H1 (cell line): ENCODE measurements around the gene BIN1. TPM values are rescaled to one million over a fixed set of nuclear protein-coding genes. Genes with fewer than 3 reads are reported as not detected.
A peak's percentile ranks its signal among the peaks of the same experiment; 100 is the strongest.

Experiments
- CTCF ChIA-PET: fragments of 300-600 bp; sonication (Branson Sonifier 250); formaldehyde crosslinking; loops from one replicate; lab custom pipeline; 2021; ENCODE audit not compliant: partially characterized antibody; lab: Charles Lee
- POLR2A ChIA-PET: fragments of 300-600 bp; sonication (Branson Sonifier 250); formaldehyde crosslinking; loops from one replicate; lab custom pipeline; 2021; ENCODE audit warnings: inconsistent platforms; ENCODE audit not compliant: partially characterized antibody; lab: Charles Lee
- DNase-seq, 2 experiments: peaks; one replicate each; pipeline versions ENCODE4 v3.0.0 to v3.0.0-alpha.2; 2010 to 2022; ENCODE audit warnings: low spot score in 2 of 2, low read depth in 1 of 2, mixed read lengths in 1 of 2
- FAIRE-seq: peaks from 2 replicates; lab custom pipeline; 2011; peaks lifted over from hg19 to GRCh38; lab: Jason Lieb, UNC
- H2AFZ ChIP-seq: 2 replicates; pipeline ENCODE4 v1.8.1; 2012; ENCODE audit warnings: low read length, inconsistent platforms
- H2AK5ac ChIP-seq: 2 replicates; pipeline ENCODE4 v1.6.1; 2013; ENCODE audit warnings: low read depth, low read length
- H2BK120ac ChIP-seq: replicated peaks from 2 replicates; pipeline ENCODE3; 2013; ENCODE audit warnings: low read depth, low read length, inconsistent platforms
- H2BK12ac ChIP-seq: 2 replicates; pipeline ENCODE4 v1.6.1; 2013; ENCODE audit warnings: low read depth, low read length
- H2BK15ac ChIP-seq: 2 replicates; pipeline ENCODE4 v1.6.1; 2013; ENCODE audit warnings: low read length
- H2BK20ac ChIP-seq: 2 replicates; pipeline ENCODE4 v1.6.1; 2013; ENCODE audit warnings: low read length
- H2BK5ac ChIP-seq: 2 replicates; pipeline ENCODE4 v1.6.1; 2013; ENCODE audit warnings: low read depth, low read length
- H3K14ac ChIP-seq: 2 replicates; pipeline ENCODE4 v1.6.1; 2013; ENCODE audit warnings: inconsistent platforms; ENCODE audit not compliant: insufficient read length
- H3K18ac ChIP-seq: 2 replicates; pipeline ENCODE4 v1.6.1; 2013; ENCODE audit warnings: low read length; ENCODE audit errors: extremely low read depth
- H3K23ac ChIP-seq: 2 replicates; pipeline ENCODE4 v1.6.1; 2013; ENCODE audit warnings: inconsistent platforms; ENCODE audit not compliant: insufficient read length
- H3K23me2 ChIP-seq: 2 replicates; pipeline ENCODE4 v1.6.1; 2013; ENCODE audit warnings: low read depth, low read length
- H3K27ac ChIP-seq: 2 replicates; pipeline ENCODE4 v1.6.1; 2011; ENCODE audit warnings: low read depth, low read length, inconsistent platforms
- H3K27me3 ChIP-seq, 4 experiments: replicated peaks in 1 of 4; 1 replicate in 1 of 4; 2 replicates in 3 of 4; pipeline versions ENCODE4 v1.6.1 to v1.8.1; 2011 to 2013; ENCODE audit warnings: low read length in 3 of 4, mild to moderate bottlenecking in 3 of 4, inconsistent platforms in 2 of 4, mixed read lengths in 2 of 4, moderate library complexity in 1 of 4; ENCODE audit not compliant: control insufficient read depth in 3 of 4, insufficient read depth in 3 of 4; ENCODE audit errors: extremely low read depth in 1 of 4
- H3K36me3 ChIP-seq, 4 experiments: 2 replicates each; pipeline versions ENCODE4 v1.6.1 to v1.8.1; 2011 to 2013; ENCODE audit warnings: mild to moderate bottlenecking in 4 of 4, low read length in 3 of 4, moderate library complexity in 2 of 4, control low read depth in 1 of 4, inconsistent platforms in 1 of 4; ENCODE audit not compliant: insufficient read depth in 4 of 4, control insufficient read depth in 2 of 4
- H3K4ac ChIP-seq: replicated peaks from 2 replicates; pipeline ENCODE3; 2013; ENCODE audit warnings: low read length, low read depth, mixed read lengths, inconsistent platforms; ENCODE audit not compliant: insufficient read length
- H3K4me1 ChIP-seq, 4 experiments: replicated peaks in 1 of 4; 1 replicate in 1 of 4; 2 replicates in 3 of 4; pipeline versions ENCODE4 v1.6.1 to v1.8.1; 2011 to 2013; ENCODE audit warnings: low read length in 3 of 4, inconsistent platforms in 2 of 4, mixed read lengths in 1 of 4; ENCODE audit not compliant: insufficient read depth in 4 of 4, control insufficient read depth in 3 of 4
- H3K4me2 ChIP-seq, 2 experiments: 2 replicates each; pipeline versions ENCODE4 v1.6.1 to v1.8.1; 2011 to 2013; ENCODE audit warnings: low read depth in 2 of 2, low read length in 2 of 2, control low read depth in 1 of 2, inconsistent platforms in 1 of 2, mild to moderate bottlenecking in 1 of 2; ENCODE audit not compliant: insufficient read depth in 1 of 2
- H3K4me3 ChIP-seq, 4 experiments: fragments of 200-600, 300-600 bp in 1 of 4; sonication (generic), shearing (Covaris generic), sonication (Bioruptor Twin) in 1 of 4; 2 replicates each; pipeline versions ENCODE4 v1.5.1 to v1.8.1; 2011 to 2016; ENCODE audit warnings: low read length in 4 of 4, low read depth in 3 of 4, control low read depth in 2 of 4, inconsistent platforms in 2 of 4, mild to moderate bottlenecking in 2 of 4, mixed read lengths in 1 of 4, moderate library complexity in 1 of 4; ENCODE audit not compliant: insufficient read depth in 2 of 4; ENCODE audit errors: extremely low read depth in 1 of 4
- H3K56ac ChIP-seq: replicated peaks from 2 replicates; pipeline ENCODE3; 2013; ENCODE audit warnings: low read depth, mild to moderate bottlenecking, mixed read lengths, low read length, inconsistent platforms; ENCODE audit not compliant: insufficient read length
- H3K79me1 ChIP-seq: 2 replicates; pipeline ENCODE4 v1.6.1; 2013; ENCODE audit warnings: low read depth, low read length, control low read depth
- H3K79me2 ChIP-seq, 2 experiments: 2 replicates each; pipeline versions ENCODE4 v1.6.1 to v1.8.1; 2012 to 2013; ENCODE audit warnings: low read length in 2 of 2, mild to moderate bottlenecking in 2 of 2, inconsistent platforms in 1 of 2; ENCODE audit not compliant: insufficient read depth in 2 of 2, control insufficient read depth in 1 of 2
- H3K9ac ChIP-seq, 4 experiments: replicated peaks in 1 of 4; 1 replicate in 1 of 4; 2 replicates in 3 of 4; pipeline versions ENCODE4 v1.6.1 to v1.8.1; 2011 to 2013; ENCODE audit warnings: low read depth in 3 of 4, low read length in 3 of 4, control low read depth in 2 of 4, mild to moderate bottlenecking in 2 of 4, moderate library complexity in 2 of 4, inconsistent platforms in 1 of 4; ENCODE audit errors: extremely low read depth in 1 of 4
- H3K9me3 ChIP-seq, 2 experiments: 2 replicates each; pipeline versions ENCODE4 v1.6.1 to v1.8.1; 2012 to 2013; ENCODE audit warnings: mild to moderate bottlenecking in 2 of 2, moderate library complexity in 2 of 2, control low read depth in 1 of 2, inconsistent platforms in 1 of 2, low read depth in 1 of 2, low read length in 1 of 2, mixed read lengths in 1 of 2; ENCODE audit not compliant: insufficient read depth in 2 of 2
- H4K20me1 ChIP-seq, 2 experiments: replicated peaks in 1 of 2; 2 replicates each; pipeline versions ENCODE3 to v1.8.1; 2011 to 2013; ENCODE audit warnings: inconsistent platforms in 2 of 2, low read length in 2 of 2, mild to moderate bottlenecking in 1 of 2; ENCODE audit not compliant: insufficient read depth in 2 of 2, control insufficient read depth in 1 of 2
- H4K5ac ChIP-seq: 2 replicates; pipeline ENCODE4 v1.6.1; 2013; ENCODE audit warnings: low read length, low read depth, mixed read lengths, inconsistent platforms; ENCODE audit not compliant: insufficient read length
- H4K8ac ChIP-seq: 2 replicates; pipeline ENCODE4 v1.8.0; 2013; ENCODE audit warnings: mild to moderate bottlenecking, moderate library complexity, low read length, inconsistent platforms; ENCODE audit not compliant: insufficient read depth; ENCODE audit errors: extremely low read depth
- H4K91ac ChIP-seq: replicated peaks from 2 replicates; pipeline ENCODE3; 2013; ENCODE audit warnings: low read length, mixed read lengths, inconsistent platforms; ENCODE audit not compliant: insufficient read length
- KDM5A ChIP-seq: fragments of 200-600 bp; IDR thresholded peaks from 2 replicates; pipeline ENCODE4 v1.7.1; 2012; ENCODE audit warnings: mild to moderate bottlenecking, low read length, inconsistent platforms, mixed read lengths
- PHF8 ChIP-seq: fragments of 200-600 bp; sonication (generic); conservative IDR thresholded peaks from 2 replicates; pipeline ENCODE4 v1.7.1; 2012; ENCODE audit warnings: low read depth, mild to moderate bottlenecking, inconsistent platforms, low read length, moderate library complexity
- RAD21 ChIP-seq, 2 experiments: IDR thresholded peaks in 1 of 2; conservative IDR thresholded peaks in 1 of 2; 2 replicates each; pipeline ENCODE4 v1.6.1; 2011; ENCODE audit warnings: low read depth in 2 of 2, low read length in 2 of 2, improper control_type of control experiment in 1 of 2, inconsistent platforms in 1 of 2, mild to moderate bottlenecking in 1 of 2, moderate library complexity in 1 of 2
- WGBS, 2 experiments: shearing (Covaris generic) in 1 of 2; methylation state at CpG; one replicate each; pipeline versions ENCODE4 v1.1.6 to v1.1.7; 2013 to 2015; ENCODE audit warnings: low lambda C conversion rate in 2 of 2, mixed read lengths in 2 of 2, inconsistent platforms in 1 of 2, low coverage in 1 of 2, missing lambda C conversion rate in 1 of 2; ENCODE audit not compliant: insufficient replicate concordance in 2 of 2, insufficient coverage in 1 of 2, insufficient read length in 1 of 2; ENCODE audit errors: extremely low coverage in 1 of 2, missing lambda C conversion rate in 1 of 2; 5-methylcytosine and 5-hydroxymethylcytosine counted together
- polyA plus RNA-seq, 7 experiments: library from polyadenylated mRNA; depleted of rRNA in 3 of 7; stranded (reverse) in 5 of 7; unstranded in 2 of 7; fragments of >200 nt in 5 of 7; fragments of 200-250 nt in 2 of 7; gene quantifications; 1 replicate in 5 of 7; 2 replicates in 1 of 7; 4 replicates in 1 of 7; pipeline versions ENCODE4 v1.2.1 to v1.2.3, GENCODE V29; 2011 to 2013; ENCODE audit warnings: missing spikeins in 2 of 7, mixed read lengths in 2 of 7
- total RNA-seq: library from RNA; stranded (reverse); fragmentation: NEBNext Ultra II Directional; extraction: Animal tissue kit (Norgen Biotek cat#: 25700); gene quantifications from 2 replicates; pipeline ENCODE4 v1.2.1, GENCODE V29; 2021

Gene BIN1
- total and polyA plus RNA-seq, 2 of the 8 experiments (the other 6 are each of a cell fraction or from before 2014, with no cell fraction given) = 23.6 to 35.6 TPM

DNA sequence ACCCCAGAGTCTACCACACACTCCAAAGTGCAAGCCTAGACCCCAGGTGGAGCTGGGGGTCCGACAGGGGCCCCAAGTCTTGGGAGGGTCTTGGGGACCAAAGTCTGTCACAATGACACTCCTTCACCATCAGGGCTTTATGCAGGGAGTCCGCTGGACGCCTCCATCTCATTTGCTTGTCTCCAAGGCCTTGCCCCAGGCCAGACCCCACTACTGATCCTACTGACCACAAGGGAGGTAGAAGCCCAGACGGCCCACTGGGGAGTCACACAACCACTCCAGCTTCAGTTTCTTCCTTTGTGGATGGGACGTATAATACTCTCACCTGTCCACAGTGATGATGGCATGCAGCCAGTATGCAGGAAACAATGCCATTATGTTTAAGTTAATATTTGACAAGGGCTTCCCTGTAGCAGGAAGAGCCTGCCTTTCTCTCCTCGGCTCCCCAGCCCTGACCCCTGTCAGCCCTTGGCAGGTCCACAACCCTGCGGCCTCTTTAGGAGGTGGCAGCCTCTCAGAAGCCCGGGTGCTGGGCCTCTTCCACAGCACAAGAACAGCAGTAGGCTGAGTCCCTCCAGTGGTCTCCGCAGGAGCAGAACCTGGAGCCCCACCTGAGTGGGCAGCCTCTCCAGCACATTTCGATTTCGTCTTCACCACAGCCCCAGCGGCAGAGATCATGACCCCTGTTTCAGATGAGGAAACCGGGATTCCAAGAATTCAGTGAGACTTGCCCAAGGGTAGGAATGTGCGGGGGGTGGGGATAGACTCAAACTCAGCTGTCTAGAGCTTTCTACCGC is 6.5 kb downstream of the BIN1 start:
- H2AFZ ChIP-seq = no peak overlapping the region
- H3K27me3 ChIP-seq = no peaks in the 10 kb centered on the region
- H3K9me3 ChIP-seq = no peaks in the 10 kb centered on the region
- ChIA-PET CTCF (interaction anchor here (1.3 to 13.1 kb wide), 3 partner anchors 28 to 62 kb away, joined by 3 to 132 read pairs (median 3); no protein-coding TSS in a partner anchor), POLR2A (interaction anchor here (1.1 to 1.5 kb wide), 3 partner anchors 9 to 193 kb away, joined by 3 to 4 read pairs (median 4); partner anchors contain the start of gene ERCC3)
- no peak overlapping the region; the same call in 1 of the 2 replicates for H3K18ac ChIP-seq
- H3K36me3 ChIP-seq = no peaks in the 10 kb centered on the region
- DNase-seq = no peak
- H4K91ac ChIP-seq = no peak overlapping the region
- WGBS, 2 experiments = 87% methylated on average over 15 of the region's 15 CpGs; no CpG with 5 or more reads in 1 of the 2 experiments
- peaks cover 6 to 29% (median 18%) of the 10 kb centered on the region in 4 experiments for H3K4me1 ChIP-seq
- H3K79me1 ChIP-seq = peaks cover 23% of the 10 kb centered on the region
- no peak overlapping the region for H3K4me3 ChIP-seq
- no peak overlapping the region for H4K5ac ChIP-seq
- H3K56ac ChIP-seq = no peak overlapping the region
- H2BK15ac ChIP-seq = no peak overlapping the region
- no peak overlapping the region for H3K4me2 ChIP-seq
- no peak overlapping the region for H2AK5ac ChIP-seq
- no peak overlapping the region for H3K14ac ChIP-seq
- no peak for FAIRE-seq
- no peak overlapping the region for H2BK12ac ChIP-seq
- H3K79me2 ChIP-seq = peaks cover 2 to 66% of the 10 kb centered on the region in 2 experiments; a peak in 3 of 4 replicates
- H3K23me2 ChIP-seq = peaks cover under 1% of the 10 kb centered on the region; the same call in 1 of the 2 replicates
- no peak overlapping the region for H4K8ac ChIP-seq
- TF ChIP-seq PHF8 (no peak), RAD21 (IDR thresholded peaks at IDR 0.05 in 1 of 2, conservative IDR thresholded peaks at IDR 0.05 in 1 of 2; ENCODE audit: low read depth in 2 of 2, low read length in 2 of 2) (no peak), KDM5A (no peak)
- no peak overlapping the region for H2BK5ac ChIP-seq
- H3K4ac ChIP-seq = no peak overlapping the region
- peaks cover 2 to 6% of the 10 kb centered on the region in 2 experiments for H4K20me1 ChIP-seq
- no peak overlapping the region for H3K23ac ChIP-seq
- no peak overlapping the region for H3K9ac ChIP-seq
- no peak overlapping the region for H3K27ac ChIP-seq
- H2BK120ac ChIP-seq = no peak overlapping the region
- H2BK20ac ChIP-seq = 0 out of 2 replicates have a peak overlapping the region, but pooled peaks have one; percentile 72
